GM21423 (cell line): ENCODE measurements around the gene PXDN.

Experiments
- ATAC-seq: cut with Tn5 transposase; IDR thresholded peaks from one replicate; pipeline ENCODE4 v1.9.1; 2021; ENCODE audit warnings: mild to moderate bottlenecking, moderate library complexity; ENCODE audit not compliant: unreplicated experiment

PXDN gene

DNA sequence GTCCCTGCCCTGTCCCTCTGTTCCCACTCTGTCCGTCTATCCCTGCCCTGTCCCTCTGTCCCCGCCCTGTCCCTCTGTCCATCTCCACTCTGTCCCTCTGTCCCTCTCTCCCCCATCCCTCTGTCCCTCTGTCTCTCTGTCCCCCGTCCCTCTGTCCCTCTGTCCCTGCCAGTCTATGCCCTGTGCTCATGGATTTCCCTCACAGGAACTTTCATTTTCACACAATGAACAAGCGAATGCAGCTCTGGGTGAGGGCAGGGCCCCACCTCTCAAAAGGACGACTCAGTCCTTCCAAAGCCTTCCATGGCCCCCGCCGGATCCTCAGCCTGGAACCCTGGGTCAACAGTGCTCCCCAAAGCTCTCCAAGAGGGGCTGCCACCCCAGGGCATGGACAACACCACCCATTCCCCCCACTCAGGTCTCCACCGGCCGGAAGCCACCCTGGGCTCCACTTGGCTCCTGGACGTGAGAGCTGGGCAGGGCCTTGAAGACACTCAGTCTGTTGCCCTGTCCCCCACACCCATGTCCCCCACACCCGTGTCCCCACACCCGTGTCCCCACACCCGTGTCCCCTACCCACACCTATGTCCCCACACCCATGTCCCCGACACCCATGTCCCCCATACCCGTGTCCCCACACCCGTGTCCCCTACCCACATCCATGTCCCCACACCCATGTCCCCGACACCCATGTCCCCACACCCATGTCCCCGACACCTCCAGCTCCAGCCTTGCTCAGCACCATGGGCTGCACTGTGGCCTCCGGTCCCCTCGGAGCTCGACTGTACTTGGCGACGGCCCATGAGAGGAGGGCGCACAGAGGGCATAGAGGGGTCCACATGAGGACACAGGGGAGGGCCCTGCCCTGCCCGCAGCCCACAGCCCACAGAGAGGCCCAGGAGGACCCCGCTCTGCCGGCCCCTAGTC lies 156.0 kb downstream of the PXDN start:
- ATAC-seq: no peak

DNA sequence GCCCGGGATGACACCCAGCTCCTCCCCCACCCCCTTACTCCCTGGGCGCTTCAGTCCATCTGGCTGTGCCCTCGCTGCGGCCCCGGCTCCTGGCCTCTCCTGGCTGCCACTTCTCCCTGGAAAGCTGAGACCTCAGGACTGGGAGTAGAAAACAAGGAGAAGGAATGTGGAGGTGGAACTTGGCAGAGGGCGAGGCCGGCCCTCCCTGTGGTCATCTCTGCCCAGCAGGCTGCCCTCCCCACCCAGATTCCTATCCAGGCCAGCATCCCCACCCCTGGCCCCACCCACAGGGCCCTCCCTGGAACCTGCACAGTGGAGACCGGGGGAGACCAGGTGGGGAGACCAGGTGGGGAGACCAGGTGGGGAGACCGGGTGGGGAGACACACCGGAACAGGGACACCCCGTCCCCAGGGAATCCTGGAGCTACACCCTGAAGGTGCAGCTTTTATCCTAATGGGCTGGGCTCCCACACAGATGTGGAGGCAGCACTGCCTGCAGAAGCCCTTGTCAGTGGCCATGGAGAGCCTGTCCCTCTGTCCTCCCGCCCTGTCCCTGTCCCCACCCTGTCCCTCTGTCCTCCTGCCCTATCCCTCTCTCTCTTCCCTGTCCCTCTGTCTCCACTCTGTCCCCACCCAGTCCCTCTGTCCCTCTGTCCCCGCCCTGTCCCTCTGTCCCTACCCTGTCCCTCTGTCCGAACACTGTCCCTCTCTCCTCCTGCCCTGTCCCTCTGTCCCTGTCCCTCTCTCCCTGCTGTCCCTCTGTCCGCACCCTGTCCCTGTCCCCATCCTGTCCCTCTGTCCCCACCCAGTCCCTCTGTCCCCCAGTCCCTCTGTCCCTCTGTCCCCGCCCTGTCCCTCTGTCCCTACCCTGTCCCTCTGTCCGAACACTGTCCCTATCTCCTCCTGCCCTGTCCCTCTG lies 157.1 kb downstream of the PXDN start:
- ATAC-seq: no peak

DNA sequence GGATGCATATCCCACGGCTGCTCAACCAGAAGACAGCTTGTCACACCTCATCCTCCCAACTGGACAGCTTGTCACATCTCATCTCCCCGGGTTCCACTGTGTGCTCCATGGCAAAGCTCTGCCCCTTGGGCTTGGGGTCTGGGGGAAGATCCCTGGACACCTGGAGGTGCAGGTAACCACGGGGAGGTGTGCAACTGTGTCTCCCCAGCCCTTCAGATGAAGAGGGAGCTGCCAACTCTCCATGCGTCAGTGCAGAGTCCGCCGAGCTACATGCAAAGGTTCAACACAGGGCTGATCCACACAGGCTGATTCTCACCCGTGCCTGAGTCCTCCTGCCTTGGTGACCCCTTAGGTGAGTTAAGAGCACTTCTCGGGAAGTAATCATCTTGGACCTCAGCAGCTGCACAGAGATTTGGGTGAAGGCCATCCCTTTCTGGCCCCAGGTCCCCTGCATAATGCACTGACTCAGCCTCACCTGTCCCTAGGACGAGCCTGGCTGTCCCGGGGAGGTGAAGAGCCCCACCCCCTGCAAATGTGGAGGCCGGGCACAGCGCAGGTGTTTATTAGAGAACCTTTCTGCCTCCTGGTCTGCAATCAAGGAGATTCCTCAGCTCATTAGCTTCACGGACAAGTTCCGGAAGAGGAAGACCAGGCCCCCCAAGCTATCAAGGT lies 157.9 kb downstream of the PXDN start:
- no peak for ATAC-seq

DNA sequence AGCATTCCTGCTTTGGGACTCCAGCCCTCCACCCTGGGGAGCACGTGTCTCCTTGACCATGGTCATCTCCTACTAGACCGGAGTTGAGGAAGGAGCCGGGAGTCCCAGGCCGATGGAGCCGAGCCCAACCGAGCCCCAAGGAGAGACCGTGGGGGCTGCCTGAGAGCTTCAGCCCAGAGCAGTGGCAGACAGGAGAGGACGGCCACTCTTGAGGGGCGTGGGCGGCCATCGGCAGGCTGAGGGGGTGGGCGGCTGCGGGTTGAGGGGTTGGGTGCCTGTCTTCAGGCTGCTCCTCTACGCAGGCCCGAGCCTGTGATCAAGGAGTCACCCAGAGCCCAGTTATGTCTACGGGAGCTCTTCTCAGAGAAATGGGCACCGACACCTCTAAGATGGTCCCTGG lies 158.7 kb downstream of the PXDN start:
- ATAC-seq: no peak

DNA sequence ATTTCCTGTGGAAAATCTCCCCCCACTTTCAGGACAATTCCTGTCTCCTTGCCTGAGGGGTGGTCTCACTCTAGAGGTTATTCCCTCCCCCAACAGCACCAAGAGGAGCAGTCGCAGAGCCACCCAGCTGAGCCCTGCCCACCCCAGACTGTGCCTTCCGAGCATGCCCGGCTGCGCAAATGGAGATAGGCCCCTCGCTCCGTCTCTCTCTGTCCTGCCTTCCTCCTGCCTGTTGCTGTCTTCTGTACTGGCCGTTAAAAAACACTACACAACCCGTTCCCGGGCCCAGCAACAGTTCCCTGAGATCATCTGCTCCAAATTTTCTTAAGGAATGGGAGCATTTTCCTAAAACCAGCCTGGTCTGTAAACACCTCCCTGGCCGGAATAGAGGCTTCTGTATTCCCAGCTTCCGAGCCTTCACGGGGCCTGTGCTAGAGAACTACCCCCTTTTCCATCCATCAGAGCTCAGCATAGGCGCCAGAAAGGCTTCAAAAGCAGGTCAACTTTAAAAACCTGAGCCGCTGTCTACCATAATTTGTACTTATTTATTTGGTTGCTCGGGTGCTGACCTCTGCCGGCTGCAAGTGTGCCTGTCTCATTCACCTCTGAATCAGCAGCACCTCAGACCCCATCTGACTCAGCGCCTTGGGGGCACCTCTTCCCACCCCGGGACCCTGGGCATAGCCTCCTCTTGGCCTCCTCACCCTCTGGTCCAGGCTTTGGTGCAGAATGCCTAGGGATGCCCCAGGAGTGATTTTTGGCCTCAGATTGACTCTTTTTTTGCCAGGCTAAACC lies 159.4 kb downstream of the PXDN start:
- no peak for ATAC-seq

DNA sequence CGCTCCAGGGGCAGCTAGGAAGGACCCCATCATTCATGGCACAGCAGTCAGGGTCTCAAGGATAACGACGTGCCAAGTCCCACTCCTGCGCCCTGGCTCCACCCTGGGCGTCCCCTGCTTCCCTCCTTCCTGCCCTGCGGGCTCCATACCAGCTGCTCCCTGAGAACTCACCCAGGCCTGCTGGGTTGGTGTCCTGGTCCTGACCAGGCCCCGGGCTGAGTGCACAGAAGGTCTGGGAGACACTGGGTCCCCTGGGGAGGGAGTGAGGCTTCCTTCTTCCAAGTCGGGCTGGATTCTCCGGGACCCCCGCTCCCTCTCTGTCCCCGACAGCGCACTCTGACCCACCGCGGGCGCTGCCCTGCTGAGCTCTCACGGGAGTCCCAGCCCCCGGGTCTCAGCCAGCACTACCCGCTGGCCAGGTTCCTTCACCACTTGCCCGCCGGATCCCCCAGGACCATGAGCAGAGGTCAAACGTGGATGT lies 160.2 kb downstream of the PXDN start:
- no peak for ATAC-seq

DNA sequence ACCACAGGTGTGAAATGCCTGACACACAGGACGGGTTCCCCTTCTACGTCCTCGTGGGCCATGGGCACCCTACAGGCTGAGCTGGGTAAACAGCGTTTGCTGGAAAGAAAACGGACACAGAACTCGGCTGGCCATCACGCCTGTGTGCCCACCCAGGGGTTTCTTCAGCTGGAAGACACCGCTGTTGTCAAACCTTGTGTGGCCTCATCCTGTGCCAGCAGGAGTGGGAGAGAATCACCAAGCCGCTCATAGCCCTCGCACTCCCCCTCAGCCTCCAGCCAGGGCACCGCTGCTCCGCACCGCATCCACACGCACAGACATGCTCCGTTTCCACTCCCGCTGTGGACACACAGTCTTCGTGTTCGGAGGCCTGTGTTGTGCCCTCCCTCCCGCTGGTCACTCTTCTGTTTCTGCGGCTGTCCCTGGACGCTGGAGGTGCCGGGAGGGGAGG lies 161.4 kb downstream of the PXDN start:
- ATAC-seq: no peak

DNA sequence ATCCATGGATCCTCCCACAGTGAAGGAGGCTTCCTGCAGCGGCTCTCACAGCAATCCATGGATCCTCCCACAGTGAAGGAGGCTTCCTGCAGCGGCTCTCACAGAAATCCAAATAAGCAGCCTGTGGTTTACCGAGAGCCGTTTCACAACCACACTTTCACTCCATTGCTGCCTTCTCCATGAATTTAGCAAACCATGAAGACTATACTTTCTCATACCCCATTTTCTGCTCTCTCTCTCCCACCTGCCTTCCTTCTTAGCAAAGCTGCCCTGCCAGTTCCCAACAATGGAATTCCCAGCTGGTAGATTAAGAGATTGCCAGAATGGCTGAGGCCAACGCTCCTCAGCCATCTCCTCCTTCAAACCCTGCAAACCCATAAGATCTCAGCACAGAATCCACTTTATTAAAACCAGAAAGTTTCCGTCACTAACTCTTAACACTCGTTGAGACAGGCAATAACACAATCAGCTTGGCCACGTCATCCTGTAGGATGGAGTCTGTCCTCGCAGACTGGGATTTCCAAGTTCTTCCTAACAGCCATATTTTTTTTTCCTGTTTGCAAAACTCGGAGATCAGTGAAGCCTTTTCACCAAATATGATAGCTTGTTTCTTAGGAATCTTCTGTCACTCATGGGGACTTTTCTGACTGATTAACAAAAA lies 162.2 kb downstream of the PXDN start:
- no peak for ATAC-seq
